ENCODE measurements around the gene RTCA.
"Not testable (repeated sequence)": the region's sequence is repeated elsewhere in the genome, so short reads cannot be mapped to it uniquely, and the experiment has no call there.

The RTCA gene

DNA sequence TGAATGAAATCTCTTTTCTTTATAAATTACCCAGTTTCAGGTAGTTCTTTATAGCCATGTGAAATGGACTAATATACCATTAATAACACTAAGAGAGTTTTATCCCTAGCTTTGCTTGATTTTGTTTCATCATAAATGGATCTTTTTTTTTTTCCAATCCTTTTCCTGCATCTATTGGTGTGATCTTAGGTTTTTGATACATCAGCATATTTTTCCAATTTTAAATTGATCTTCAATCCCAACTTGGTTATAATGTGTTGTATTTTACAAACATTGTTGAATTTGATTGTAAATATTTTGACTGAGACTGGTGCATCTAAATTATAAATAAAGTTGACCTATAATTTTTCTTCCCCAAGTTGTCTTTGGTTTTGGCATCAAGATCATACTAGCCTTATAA lies 4.3 kb upstream of the RTCA start:
- DNase-seq (ENCODE audit: low read depth) = no peak

DNA sequence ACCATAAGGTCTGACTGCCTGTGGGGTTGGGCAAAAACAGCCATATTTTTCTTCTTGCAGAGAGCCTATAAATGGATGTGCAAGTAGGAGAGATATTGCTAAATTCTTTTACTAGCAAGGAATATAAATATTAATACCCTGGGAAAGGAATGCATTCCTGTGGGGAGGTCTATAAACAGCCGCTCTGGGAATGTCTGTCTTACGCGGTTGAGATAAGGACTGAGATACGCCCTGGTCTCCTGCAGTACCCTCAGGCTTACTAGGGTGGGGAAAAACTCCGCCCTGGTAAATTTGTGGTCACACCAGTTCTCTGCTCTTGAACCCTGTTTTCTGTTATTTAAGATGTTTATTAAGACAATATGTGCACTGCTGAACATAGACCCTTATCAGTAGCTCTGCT lies 1.9 kb upstream of the RTCA start:
- not testable (repeated sequence) for DNase-seq (ENCODE audit: low read depth)

DNA sequence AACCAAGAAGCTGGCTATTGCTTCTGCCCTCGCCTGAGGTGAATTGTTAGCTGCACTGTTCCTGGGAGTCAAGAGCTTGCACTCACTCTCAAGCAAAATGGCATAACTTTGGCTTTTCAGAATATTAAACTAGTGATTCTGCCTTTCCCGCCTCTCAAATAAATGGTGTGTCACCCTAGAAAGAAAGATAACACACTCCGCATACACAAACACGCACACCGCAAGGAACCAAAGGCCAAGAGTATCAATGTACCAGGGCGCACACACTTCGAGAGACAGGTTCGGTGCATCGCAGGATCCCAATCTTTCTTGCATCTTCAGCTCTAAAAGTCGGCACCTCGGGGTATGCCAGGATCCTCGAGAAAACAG lies 470 bp upstream of the RTCA start:
- DNase-seq (ENCODE audit: low read depth) = no peak

DNA sequence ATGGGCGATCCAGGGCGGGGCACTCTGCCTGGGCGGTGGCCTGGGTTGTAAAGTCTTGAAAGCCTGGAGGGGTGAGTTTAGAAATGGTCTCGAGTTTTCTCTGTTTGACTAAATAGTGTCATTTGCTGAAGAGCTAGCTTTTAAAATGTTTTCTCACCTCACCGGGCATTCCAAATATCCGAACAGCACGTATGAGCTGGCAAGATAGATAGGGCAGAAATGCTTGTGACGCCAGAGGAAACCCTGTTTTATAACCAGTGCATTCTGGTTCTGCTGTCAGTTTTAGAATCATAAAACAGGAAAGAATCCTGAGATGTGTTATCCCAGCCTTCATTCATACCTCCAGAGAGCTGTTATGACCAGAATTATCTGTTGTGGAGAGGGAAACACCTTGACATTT lies 725 bp downstream of the RTCA start:
- no peak for DNase-seq (ENCODE audit: low read depth)

DNA sequence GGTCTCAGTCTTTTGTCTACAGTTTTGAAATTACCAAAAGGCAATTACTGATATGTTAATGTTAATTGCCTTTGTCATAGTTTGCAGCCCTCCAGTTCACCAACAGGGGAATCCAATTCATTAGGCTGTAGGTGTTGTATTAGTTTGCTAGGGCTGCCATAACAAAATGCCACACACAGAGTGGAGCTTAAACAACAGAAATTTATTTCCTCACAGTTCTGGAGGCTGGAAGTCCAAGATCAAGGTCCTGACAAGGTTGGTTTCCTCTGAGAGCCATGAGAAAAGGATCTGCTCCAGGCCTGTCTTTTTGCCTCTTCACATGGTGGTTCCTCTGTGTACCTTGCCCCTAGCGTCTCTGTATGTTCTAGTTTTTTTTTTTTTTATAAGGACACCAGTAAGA lies 1.3 kb downstream of the RTCA start:
- DNase-seq (ENCODE audit: low read depth) = no peak

DNA sequence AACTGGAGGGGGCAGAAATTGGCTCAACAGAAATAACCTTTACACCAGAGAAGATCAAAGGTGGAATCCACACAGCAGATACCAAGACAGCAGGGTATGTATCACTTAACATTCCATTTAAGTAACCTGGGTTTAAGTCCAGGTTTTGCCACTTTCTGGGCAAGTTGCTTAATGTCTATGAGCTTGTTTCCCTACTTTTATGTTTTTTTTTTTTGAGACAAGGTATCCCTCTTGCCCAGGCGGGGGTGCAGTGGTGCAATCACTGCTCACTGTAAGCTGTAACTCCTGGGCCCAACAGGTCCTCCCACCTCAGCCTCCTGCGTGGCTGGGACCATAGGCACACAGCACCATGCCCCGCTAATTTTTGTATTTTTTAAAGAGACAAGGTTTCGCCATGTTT lies 2.2 kb downstream of the RTCA start:
- DNase-seq (ENCODE audit: low read depth) = no peak

DNA sequence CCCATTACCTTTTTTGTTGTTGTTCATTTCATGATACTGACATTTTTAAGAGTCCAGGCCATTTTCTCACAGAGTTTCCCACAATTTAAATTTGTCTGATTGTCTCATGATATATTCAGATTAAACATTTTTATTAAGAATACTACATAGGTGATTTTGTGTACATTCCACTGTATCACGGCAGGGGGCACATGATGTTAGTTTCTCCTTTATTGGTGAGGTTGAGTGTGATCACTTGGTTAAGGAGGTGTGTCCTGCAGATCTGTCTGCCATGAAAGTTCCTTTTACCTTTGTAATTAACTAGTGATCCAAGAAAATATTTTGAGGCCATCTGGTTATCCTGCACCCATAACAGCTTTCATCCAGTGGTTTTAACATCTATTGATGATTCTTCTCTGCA lies 11.8 kb downstream of the RTCA start:
- no peak for DNase-seq (ENCODE audit: low read depth)

DNA sequence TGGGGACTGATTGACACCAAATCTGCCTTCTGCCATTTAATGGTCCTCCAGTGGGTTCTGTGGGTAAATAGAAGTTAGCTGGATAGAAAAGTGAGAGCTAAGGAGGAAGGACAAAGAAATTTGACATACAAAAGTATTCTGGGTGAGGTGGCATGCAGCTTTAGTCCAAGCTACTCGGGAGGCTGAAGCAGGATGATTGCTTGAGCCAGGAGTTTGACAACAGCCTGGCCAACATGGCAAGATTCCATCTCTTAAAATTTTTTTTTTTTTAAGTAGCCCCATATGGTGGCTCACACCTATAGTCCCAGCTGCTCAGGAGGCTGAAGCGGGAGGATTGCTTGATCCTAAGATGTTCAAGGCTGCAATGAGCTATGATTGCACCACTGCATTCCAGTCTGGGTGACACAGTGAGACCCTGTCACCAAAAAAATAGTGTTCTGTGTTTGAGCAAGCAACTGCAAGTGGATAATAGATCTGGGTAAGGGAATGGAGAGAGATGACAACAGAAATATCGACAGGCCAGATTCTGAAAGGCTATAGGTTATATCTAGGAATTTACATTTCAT lies 13.4 kb downstream of the RTCA start:
- no peak for DNase-seq (ENCODE audit: low read depth)

DNA sequence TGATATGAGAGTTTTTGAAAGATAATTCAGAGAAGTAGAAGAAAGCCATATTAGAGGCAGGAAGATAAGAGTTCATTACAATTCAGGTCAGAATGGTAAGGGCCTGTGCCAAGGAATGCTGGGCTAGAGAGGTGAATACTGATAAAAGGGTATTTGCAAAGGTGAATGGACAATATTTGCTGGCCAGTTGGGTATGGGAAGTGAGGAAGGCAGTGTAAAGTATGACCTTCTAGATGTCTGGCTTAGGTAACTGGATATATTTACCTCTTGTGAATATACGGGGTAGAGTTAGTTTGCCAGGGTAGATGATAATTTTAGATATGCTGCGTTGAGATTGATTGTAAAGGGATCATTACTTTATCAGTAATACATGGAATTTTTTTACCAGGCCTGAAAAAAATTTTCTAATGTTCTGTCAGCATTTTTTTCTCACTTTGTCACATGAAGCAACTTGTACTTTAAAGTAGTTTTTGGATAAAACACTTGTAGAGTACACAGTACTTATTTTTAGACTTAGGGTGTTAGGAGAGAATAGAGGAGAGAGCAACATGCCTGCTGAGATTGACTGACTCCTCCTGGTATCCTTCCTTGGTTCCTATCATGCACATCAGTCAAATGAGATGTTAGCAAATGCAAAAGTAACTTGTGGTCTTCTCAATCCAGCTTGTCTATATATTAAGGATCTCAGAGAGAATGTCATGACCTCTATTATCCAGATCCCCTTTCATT lies 14.1 kb downstream of the RTCA start:
- DNase-seq (ENCODE audit: low read depth) = no peak

DNA sequence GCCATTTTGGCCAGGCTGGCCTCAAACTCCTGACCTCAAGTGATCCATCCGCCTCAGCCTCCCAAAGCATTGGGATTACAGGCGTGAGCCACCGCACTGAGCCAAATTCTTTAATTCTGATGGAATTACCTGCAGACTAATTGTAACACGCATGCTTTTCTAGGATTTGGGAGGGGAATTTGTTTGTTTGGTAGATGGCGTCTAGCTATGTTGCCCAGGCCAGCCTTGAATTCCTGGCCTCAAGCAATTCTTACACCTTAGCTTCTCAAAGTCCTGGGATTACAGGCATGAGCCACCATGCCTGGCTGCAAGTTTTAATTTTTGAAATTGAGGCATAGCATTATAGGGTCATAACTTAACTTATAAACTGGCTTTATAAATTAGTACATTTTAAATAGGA lies 18.6 kb downstream of the RTCA start:
- DNase-seq (ENCODE audit: low read depth) = no peak

DNA sequence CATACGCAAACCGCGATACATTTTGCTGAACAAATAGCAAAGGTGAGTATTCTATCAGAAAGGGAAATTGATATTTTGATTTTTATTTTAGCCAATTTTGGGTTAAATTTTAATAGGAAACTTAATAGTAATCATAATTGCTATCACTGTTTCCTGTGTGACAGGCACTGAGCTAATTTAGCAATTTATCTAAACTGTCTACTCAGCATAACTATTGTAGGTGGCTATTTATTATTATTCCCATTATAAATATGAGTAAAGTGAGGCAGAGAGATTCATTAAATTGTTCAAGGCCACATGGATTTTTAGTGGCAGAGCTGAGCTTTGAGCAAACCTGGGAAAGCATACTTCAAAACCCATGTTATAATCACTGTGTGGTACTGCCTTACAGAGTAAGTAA lies 21.1 kb downstream of the RTCA start:
- DNase-seq (ENCODE audit: low read depth) = no peak

DNA sequence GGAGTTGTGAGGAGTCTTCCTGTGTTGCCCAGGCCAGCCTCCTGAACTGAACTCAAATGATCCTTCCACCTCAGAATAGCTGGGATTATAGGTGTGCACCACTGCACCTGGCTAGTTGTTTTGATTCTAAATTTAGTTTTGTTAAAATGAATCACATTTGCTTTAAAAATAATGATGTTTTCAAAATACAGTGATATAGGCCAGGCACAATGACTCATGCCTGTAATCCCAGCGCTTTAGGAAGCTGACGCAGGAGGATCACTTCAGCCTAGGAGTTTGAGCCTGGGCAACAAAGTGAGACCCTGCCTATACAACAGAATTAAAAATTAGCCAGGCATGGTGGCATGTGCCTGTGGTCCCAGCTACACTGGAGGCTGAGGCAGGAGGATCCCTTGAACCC lies 24.3 kb downstream of the RTCA start:
- DNase-seq (ENCODE audit: low read depth) = no peak

DNA sequence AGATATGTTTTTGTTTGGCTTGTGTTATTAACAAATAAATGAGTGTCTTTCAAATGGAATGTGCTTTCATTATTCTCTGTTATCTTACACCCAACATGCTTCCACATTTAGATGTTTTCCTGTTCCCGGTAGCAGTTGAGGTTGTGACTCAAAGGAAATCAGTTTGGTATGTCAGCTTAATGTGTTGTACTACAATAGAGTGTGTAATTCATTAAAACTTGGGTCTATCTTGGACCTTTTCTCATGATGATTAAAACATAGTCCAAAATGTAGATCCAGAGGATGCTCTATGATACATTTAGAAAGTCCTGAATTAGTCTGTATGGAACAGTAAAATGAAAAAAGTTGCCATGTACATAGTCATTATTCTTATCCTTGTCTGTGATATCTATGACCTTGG lies 26.7 kb downstream of the RTCA start:
- no peak for DNase-seq (ENCODE audit: low read depth)

DNA sequence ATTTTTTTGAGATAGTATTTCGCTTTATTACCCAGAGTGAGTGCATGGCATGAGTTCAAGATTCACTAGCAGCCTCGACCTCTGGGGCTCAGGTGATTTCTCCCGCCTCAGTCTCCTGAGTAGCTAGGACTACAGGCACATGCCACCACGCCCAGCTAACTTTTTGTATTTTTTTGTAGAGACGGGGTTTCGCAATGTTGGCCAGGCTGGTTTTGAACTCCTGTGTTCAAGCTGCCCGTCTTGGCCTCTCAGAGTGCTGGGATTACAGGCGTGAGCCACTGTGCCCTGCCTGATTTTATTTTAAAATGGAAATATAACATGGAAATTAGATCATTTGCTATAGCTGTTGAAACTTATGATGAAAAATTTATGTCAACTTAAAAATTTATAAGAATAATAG lies 30.1 kb downstream of the RTCA start:
- DNase-seq (ENCODE audit: low read depth) = no peak

DNA sequence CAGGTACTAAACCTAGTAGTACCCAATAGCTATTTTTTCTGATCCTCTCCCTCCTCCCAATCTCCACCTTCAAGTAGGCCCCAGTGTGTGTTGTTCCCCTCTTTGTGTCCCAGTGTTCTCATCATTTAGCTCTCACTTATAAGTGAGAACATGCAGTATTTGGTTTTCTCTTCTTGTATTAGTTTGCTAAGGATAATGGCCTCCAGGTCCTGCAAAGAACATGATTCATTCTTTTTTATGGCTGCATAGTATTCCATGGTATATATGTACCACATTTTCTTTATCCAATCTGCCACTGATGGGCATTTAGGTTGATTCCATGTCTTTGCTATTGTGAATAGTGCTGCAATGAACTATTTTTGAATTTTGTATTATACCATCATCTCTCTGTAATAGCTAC lies 31.0 kb downstream of the RTCA start:
- not testable (repeated sequence) for DNase-seq (ENCODE audit: low read depth)

DNA sequence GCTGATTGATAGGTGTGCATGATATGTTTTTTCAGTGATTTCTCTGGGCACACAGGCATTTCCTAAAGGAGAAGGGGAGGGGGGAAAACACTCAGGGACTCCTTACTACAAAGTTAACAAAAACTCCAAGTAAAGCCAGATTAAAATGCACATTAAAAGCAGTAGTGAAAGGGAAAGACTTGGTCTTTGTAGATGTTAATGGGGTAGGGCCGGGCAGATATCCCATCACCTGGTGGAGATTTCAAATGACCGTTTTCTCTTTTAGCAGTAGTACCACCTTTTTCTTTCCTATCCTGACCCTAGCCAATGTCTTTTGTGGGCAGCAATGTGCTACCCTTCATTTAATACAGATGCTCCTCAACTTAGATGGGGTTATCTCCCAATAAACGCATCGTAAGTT lies 32.5 kb downstream of the RTCA start:
- DNase-seq (ENCODE audit: low read depth) = no peak

DNA sequence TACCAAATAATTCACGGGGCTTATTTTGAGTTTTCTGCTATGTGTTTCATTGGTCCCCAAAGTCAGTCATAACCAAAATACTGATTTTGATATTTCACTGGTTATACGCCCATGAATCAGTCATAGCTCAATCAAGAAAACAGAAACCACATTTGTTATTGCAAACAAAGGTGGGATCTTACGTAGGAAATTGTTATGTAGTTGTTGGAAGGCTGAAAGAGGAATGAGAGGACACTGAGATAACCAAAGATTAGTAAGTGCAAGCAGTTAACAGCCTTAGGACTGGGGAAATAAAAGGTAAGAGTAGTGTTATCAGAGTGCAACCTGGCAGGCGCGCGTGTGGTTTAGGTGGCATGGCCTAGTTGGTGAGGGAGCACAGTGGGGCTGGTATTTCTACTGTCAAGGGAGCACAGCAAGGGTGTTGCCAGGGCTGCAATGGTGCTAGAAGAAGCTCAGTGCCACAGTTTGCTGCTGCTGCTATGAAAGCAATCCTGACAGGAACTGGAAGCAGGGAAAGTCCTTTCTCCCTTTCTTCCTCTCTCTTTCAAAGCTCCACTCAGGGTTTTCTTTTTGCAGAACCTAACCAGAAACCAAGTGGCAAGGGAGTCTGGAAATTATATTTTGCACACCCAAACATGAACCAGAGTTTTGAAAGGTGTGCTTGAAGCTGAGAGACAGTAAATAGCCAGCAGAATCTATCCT lies 33.7 kb downstream of the RTCA start:
- no peak for DNase-seq (ENCODE audit: low read depth)

DNA sequence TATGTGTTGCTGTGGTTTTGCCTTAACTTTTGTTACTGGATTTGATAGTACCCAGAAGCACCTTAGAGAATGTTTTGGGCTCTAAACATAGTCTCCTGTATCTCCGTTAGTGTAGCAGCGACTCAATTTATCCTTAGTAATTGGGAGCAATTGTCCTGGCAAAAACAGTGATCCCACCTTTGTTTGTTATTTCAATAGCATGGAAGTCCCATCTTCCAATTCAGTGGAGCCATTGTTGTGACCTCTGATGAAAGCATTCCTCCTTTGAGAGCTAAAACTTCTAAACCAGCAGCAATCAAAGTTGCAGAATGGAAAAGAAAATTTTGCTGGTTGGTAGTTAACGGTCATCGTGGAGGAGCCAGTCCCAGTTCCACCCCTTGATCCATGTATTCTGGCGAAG lies 34.7 kb downstream of the RTCA start:
- no peak for DNase-seq (ENCODE audit: low read depth)

DNA sequence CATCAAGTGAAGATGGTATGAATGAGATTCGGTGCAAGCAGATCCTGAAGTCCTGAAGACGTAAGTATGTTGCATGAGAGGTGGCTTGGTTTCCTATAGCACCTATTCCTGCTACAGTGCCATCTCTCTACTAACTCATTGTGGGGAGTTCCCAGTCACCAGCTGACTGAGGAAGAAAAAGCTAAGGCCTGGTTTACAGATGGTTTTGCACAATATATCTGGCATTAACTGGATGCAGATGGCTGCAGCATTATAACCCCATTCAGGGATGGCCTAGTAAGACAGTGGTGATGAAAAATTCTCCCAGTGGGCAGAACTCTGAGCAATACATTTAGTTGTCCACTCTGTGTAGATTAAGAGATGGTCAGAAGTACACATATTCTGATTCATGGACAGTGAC lies 36.7 kb downstream of the RTCA start:
- DNase-seq (ENCODE audit: low read depth) = no peak

DNA sequence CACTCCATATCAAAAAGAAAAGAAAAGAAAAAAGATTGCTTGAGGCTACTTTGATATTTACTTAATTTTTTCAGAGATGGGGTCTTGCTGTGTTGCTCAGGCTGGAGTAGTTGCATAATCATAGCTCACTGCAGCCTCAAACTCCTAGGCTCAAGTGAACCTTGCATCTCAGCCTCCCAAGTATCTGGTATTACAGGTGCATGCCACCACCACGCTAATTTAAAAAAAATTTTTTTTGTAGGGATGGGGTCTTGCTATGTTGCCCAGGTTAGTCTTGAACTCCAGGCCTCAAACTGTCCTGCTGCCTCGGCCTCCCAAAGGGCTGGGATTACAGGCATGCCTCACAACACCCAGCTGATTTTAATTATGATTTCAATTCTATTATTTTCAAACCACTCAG lies 38.2 kb downstream of the RTCA start:
- DNase-seq (ENCODE audit: low read depth) = no peak

DNA sequence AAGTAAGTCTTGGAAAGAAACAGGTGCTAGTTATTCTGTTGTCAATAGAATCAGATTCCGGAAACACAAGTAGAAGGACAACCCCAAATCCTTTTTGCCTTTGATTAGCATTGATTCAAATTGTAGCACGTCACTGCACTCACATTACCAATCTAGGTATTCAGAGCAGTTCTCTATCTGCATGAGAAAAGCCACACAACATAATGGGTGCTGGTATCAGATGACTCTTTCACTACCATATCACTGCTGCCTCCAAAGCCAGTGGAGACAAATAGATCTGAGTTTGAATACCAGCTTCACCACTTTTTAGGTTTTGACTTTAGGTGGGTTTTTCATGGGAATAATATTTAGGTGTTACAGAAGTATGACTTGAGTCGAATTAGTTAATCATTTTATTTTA lies 38.9 kb downstream of the RTCA start:
- DNase-seq (ENCODE audit: low read depth) = no peak

DNA sequence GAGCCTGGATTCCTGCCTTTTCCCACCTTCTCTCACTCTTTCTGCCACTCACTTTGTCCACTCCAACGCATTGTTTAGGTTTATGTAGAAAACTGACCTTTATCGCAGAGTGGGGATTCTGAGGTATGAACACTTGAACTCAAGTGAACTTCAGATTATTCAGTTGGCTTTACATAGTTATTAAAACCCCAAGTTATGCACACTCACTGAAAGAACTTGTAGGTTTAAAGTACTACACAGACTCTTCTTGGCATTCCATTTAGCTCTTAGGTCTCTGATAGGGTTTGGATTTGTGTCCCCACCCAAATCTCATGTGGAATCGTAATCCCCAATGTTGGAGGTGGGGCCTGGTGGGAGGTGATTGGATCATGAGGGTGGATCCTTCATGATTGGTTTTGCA lies 39.9 kb downstream of the RTCA start:
- DNase-seq (ENCODE audit: low read depth) = no peak

DNA sequence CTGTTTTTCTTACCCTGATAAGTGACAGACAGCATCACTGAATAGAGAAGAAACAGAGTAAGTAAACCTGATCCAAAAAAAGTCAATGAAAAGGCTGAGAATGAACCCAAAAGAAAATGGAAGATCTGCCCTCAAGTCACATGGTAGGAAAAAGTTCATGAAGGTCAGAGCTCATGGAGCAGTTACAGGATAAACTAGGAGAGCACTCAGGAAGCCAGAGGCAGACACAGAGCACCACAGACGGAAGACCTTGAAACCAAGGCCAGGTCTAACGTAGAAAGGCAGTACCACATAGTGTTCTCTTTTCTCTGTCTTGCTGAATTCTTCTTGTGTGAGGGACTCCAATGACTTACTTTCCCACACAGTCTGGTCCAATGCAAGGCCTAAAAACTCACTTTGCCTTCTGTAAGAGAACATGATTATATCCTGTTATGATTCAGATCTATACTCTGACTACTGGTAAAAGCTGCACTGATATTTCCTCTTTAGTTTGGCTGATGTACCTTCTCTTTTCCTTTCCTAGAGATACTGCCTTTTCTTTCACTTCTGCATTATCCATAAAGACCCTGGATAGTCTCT lies 40.8 kb downstream of the RTCA start:
- no peak for DNase-seq (ENCODE audit: low read depth)

DNA sequence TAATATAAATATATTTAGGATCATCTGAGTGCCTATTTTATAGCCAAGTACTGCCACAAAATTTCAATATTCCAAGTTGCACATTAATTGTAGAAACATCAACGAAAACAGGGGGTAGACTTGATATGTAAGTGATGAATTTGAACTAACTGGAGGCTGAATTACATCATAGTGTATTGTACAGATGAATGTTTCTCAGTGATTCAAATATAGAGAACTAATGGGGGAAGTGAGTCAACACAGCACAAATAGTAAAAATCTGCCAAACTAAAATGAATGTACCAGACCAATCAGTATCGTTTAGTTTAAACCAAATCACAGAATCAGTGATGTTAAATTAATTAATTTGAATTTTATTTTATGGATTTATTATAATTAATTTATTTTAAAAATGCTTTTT lies 42.8 kb downstream of the RTCA start:
- DNase-seq (ENCODE audit: low read depth) = no peak

Data from T-helper 22 cell (primary cell).